ENCODE measurements around the gene CHL1. TPM values are rescaled to one million over a fixed set of nuclear protein-coding genes. Genes with fewer than 3 reads are reported as not detected.

CHL1 gene
- polyA plus RNA-seq, 1 donor = 14.9 TPM

DNA sequence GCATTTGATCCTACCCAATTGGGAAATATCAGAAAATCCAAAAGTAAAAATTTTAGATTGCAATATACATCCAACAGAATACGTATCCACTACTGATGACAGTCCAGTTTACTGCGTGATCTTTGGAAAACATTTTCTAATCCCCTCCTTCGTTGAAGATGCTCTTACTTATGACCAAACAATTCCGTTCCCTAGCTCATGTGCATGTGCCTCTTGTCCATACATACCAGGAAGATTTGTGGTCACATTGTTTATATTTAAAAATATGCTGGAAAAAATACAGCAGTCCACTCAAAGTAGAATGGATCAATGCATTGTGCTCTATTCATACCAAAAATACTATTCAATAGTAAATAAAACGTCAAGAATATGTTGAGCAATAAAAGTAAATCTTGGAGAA lies 135.3 kb downstream of the CHL1 start:
- Histone ChIP-seq H3K9me3 (ENCODE audit: control insufficient read depth, low read depth, low read length) (no peaks in the 10 kb centered on the region), H3K27me3 (ENCODE audit: control insufficient read depth, insufficient read depth, low read length) (no peaks in the 10 kb centered on the region), H3K4me3 (ENCODE audit: low read length) (no peak overlapping the region), H3K27ac (ENCODE audit: low read length) (no peak overlapping the region), H3K36me3 (ENCODE audit: control insufficient read depth, insufficient read depth, low read length) (no peaks in the 10 kb centered on the region), H3K4me1 (ENCODE audit: control insufficient read depth, insufficient read depth, low read length) (no peaks in the 10 kb centered on the region)
- WGBS (ENCODE audit: insufficient coverage, low lambda C conversion rate) = 56% methylated on average over 1 of the region's 5 CpGs
- no peak for DNase-seq

DNA sequence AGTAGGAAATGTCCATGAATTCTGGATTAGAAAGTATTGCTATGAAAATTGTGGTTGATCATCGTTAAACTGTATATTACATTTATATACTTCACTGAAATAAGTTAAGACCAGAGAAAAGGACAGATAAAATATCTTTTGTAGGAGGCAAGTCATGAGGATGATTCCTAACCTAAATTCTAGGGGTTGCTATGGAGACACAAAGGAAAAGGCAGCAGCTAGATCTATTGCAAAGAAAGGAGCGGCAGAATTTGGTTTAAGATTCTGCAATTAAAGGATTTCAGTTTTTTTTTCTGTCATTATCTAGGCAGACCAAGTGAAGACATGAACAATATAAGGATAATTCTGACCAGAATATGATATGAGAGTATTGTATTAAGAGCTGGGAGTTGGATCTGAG lies 136.1 kb downstream of the CHL1 start:
- H3K4me3 ChIP-seq (ENCODE audit: low read length) = no peak overlapping the region
- no CpG with 5 or more reads among the region's 2 CpGs for WGBS (ENCODE audit: insufficient coverage, low lambda C conversion rate)
- H3K4me1 ChIP-seq (ENCODE audit: control insufficient read depth, insufficient read depth, low read length) = no peaks in the 10 kb centered on the region
- H3K27me3 ChIP-seq (ENCODE audit: control insufficient read depth, insufficient read depth, low read length) = no peaks in the 10 kb centered on the region
- H3K27ac ChIP-seq (ENCODE audit: low read length) = no peak overlapping the region
- no peaks in the 10 kb centered on the region for H3K9me3 ChIP-seq (ENCODE audit: control insufficient read depth, low read depth, low read length)
- no peaks in the 10 kb centered on the region for H3K36me3 ChIP-seq (ENCODE audit: control insufficient read depth, insufficient read depth, low read length)
- DNase-seq = no peak

- Histone ChIP-seq H3K27me3 (ENCODE audit: control insufficient read depth, insufficient read depth, low read length) (no peaks in the 10 kb centered on the region), H3K4me3 (ENCODE audit: low read length) (no peak overlapping the region), H3K27ac (ENCODE audit: low read length) (no peak overlapping the region), H3K4me1 (ENCODE audit: control insufficient read depth, insufficient read depth, low read length) (no peaks in the 10 kb centered on the region), H3K9me3 (ENCODE audit: control insufficient read depth, low read depth, low read length) (no peaks in the 10 kb centered on the region), H3K36me3 (ENCODE audit: control insufficient read depth, insufficient read depth, low read length) (no peaks in the 10 kb centered on the region)
- no CpG with 5 or more reads among the region's 5 CpGs for WGBS (ENCODE audit: insufficient coverage, low lambda C conversion rate)
- no peak for DNase-seq
Measured at GRCh38 chr3:335240-335639, 138.7 kb downstream of the CHL1 start.

GRCh38 chr3:339351-339750 lies 142.8 kb downstream of the CHL1 start:
- DNase-seq = no peak
- no peaks in the 10 kb centered on the region for H3K4me1 ChIP-seq (ENCODE audit: control insufficient read depth, insufficient read depth, low read length)
- no peaks in the 10 kb centered on the region for H3K36me3 ChIP-seq (ENCODE audit: control insufficient read depth, insufficient read depth, low read length)
- 100% methylated on average over 2 of the region's 5 CpGs for WGBS (ENCODE audit: insufficient coverage, low lambda C conversion rate)
- no peaks in the 10 kb centered on the region for H3K27me3 ChIP-seq (ENCODE audit: control insufficient read depth, insufficient read depth, low read length)
- H3K27ac ChIP-seq (ENCODE audit: low read length) = no peak overlapping the region
- no peak overlapping the region for H3K4me3 ChIP-seq (ENCODE audit: low read length)
- no peaks in the 10 kb centered on the region for H3K9me3 ChIP-seq (ENCODE audit: control insufficient read depth, low read depth, low read length)

- WGBS (ENCODE audit: insufficient coverage, low lambda C conversion rate) = 100% methylated on average over 1 of the region's 4 CpGs
- H3K36me3 ChIP-seq (ENCODE audit: control insufficient read depth, insufficient read depth, low read length) = no peaks in the 10 kb centered on the region
- DNase-seq = no peak
- H3K27ac ChIP-seq (ENCODE audit: low read length) = no peak overlapping the region
- no peaks in the 10 kb centered on the region for H3K9me3 ChIP-seq (ENCODE audit: control insufficient read depth, low read depth, low read length)
- H3K4me1 ChIP-seq (ENCODE audit: control insufficient read depth, insufficient read depth, low read length) = no peaks in the 10 kb centered on the region
- no peaks in the 10 kb centered on the region for H3K27me3 ChIP-seq (ENCODE audit: control insufficient read depth, insufficient read depth, low read length)
- H3K4me3 ChIP-seq (ENCODE audit: low read length) = no peak overlapping the region
Measured at GRCh38 chr3:341998-342397, 145.4 kb downstream of the CHL1 start.

- Histone ChIP-seq H3K4me3 (ENCODE audit: low read length) (no peak overlapping the region), H3K27ac (ENCODE audit: low read length) (no peak overlapping the region), H3K27me3 (ENCODE audit: control insufficient read depth, insufficient read depth, low read length) (peaks cover 5% of the 10 kb centered on the region), H3K9me3 (ENCODE audit: control insufficient read depth, low read depth, low read length) (no peaks in the 10 kb centered on the region), H3K4me1 (ENCODE audit: control insufficient read depth, insufficient read depth, low read length) (no peaks in the 10 kb centered on the region), H3K36me3 (ENCODE audit: control insufficient read depth, insufficient read depth, low read length) (no peaks in the 10 kb centered on the region)
- WGBS (ENCODE audit: insufficient coverage, low lambda C conversion rate) = 100% methylated on average over 1 of the region's 1 CpG
- DNase-seq = no peak
Measured at GRCh38 chr3:346186-346585, 149.6 kb downstream of the CHL1 start.

DNA sequence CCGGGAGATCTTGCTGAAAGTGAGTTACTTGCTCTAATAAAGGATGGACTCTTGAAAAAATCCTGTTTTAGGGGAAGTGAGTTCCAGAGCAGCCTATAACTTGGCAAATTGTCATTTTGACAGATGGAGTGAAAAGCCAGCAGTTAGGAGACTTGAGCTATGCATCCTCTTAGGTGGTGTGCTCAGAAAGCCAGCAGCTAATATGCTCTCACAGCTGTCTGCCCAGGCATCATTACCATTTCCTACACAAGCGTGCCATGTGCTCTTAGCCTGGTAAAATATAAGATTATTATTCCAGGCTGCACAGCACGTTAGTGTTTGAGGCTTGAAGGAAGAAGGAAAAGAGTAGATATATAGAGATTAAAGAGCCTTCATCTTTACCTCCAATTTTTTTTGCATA lies 151.0 kb downstream of the CHL1 start:
- no peak overlapping the region for H3K27ac ChIP-seq (ENCODE audit: low read length)
- no peak for DNase-seq
- no peaks in the 10 kb centered on the region for H3K4me1 ChIP-seq (ENCODE audit: control insufficient read depth, insufficient read depth, low read length)
- 88% methylated on average over 1 of the region's 3 CpGs for WGBS (ENCODE audit: insufficient coverage, low lambda C conversion rate)
- H3K9me3 ChIP-seq (ENCODE audit: control insufficient read depth, low read depth, low read length) = no peaks in the 10 kb centered on the region
- peaks cover 5% of the 10 kb centered on the region for H3K27me3 ChIP-seq (ENCODE audit: control insufficient read depth, insufficient read depth, low read length)
- no peaks in the 10 kb centered on the region for H3K36me3 ChIP-seq (ENCODE audit: control insufficient read depth, insufficient read depth, low read length)
- H3K4me3 ChIP-seq (ENCODE audit: low read length) = no peak overlapping the region

DNA sequence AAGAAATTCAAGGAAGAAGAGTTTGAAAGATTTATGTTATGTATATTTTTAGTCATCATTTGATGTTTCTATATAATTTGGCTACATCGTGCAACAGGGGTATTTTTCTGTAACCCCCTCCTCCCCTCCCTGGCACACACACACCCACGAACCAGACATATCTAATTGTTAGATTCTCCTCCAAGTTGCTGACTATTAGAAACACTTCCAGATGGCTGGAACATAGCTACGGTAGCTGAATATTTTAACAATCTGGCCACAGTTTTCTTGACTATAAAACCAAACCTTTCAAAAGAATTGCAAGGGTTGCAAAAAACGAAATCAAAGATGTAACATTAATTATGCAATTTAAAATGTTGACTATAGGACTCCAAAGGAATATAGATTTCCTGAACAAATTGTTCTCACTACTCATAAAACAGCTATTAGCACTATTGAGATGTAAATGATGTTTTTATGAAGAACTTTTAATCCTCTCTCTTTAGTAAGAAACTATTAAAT lies 154.4 kb downstream of the CHL1 start:
- Histone ChIP-seq H3K9me3 (ENCODE audit: control insufficient read depth, low read depth, low read length) (no peaks in the 10 kb centered on the region), H3K36me3 (ENCODE audit: control insufficient read depth, insufficient read depth, low read length) (no peaks in the 10 kb centered on the region), H3K4me1 (ENCODE audit: control insufficient read depth, insufficient read depth, low read length) (no peaks in the 10 kb centered on the region), H3K4me3 (ENCODE audit: low read length) (no peak overlapping the region), H3K27ac (ENCODE audit: low read length) (no peak overlapping the region), H3K27me3 (ENCODE audit: control insufficient read depth, insufficient read depth, low read length) (peaks cover 5% of the 10 kb centered on the region)
- no CpG with 5 or more reads among the region's 4 CpGs for WGBS (ENCODE audit: insufficient coverage, low lambda C conversion rate)
- DNase-seq = no peak

DNA sequence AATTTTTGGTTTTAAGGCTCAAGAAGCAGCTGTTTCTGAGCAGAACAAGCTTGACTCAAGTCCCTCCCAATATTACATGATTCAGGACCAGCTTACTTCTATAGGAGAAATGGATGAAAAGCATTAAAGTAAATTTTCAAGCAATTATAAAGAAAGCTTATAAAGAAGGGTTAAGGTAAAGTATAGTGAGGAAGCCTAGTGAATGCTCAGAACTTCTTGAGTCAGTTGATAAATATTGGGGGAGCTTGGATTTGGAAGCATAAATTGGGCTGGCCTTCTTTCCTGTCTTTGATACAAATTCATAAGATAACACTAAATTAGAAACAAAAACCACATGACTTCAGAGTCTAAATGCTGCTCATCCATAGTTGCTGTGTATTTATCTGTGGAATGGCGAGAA lies 156.0 kb downstream of the CHL1 start:
- Histone ChIP-seq H3K27ac (ENCODE audit: low read length) (no peak overlapping the region), H3K36me3 (ENCODE audit: control insufficient read depth, insufficient read depth, low read length) (no peaks in the 10 kb centered on the region), H3K9me3 (ENCODE audit: control insufficient read depth, low read depth, low read length) (no peaks in the 10 kb centered on the region), H3K4me3 (ENCODE audit: low read length) (no peak overlapping the region), H3K4me1 (ENCODE audit: control insufficient read depth, insufficient read depth, low read length) (no peaks in the 10 kb centered on the region), H3K27me3 (ENCODE audit: control insufficient read depth, insufficient read depth, low read length) (peaks cover 5% of the 10 kb centered on the region)
- no CpG with 5 or more reads among the region's 1 CpG for WGBS (ENCODE audit: insufficient coverage, low lambda C conversion rate)
- DNase-seq = no peak

- DNase-seq = no peak
Measured at GRCh38 chr3:353191-353739, 156.7 kb downstream of the CHL1 start.

GRCh38 chr3:354432-354831 lies 157.9 kb downstream of the CHL1 start:
- no peaks in the 10 kb centered on the region for H3K27me3 ChIP-seq (ENCODE audit: control insufficient read depth, insufficient read depth, low read length)
- H3K36me3 ChIP-seq (ENCODE audit: control insufficient read depth, insufficient read depth, low read length) = no peaks in the 10 kb centered on the region
- H3K4me3 ChIP-seq (ENCODE audit: low read length) = no peak overlapping the region
- H3K27ac ChIP-seq (ENCODE audit: low read length) = no peak overlapping the region
- no peaks in the 10 kb centered on the region for H3K4me1 ChIP-seq (ENCODE audit: control insufficient read depth, insufficient read depth, low read length)
- DNase-seq = peak in 1 of 2 donors; percentile 9
- WGBS (ENCODE audit: insufficient coverage, low lambda C conversion rate) = no CpG with 5 or more reads among the region's 3 CpGs
- no peaks in the 10 kb centered on the region for H3K9me3 ChIP-seq (ENCODE audit: control insufficient read depth, low read depth, low read length)

More at GRCh38 chr3:353191-353739, 156.7 kb downstream of the CHL1 start:
- Histone ChIP-seq H3K36me3 (ENCODE audit: control insufficient read depth, insufficient read depth, low read length) (no peaks in the 10 kb centered on the region), H3K4me1 (ENCODE audit: control insufficient read depth, insufficient read depth, low read length) (no peaks in the 10 kb centered on the region), H3K27ac (ENCODE audit: low read length) (no peak overlapping the region), H3K4me3 (ENCODE audit: low read length) (no peak overlapping the region), H3K9me3 (ENCODE audit: control insufficient read depth, low read depth, low read length) (no peaks in the 10 kb centered on the region), H3K27me3 (ENCODE audit: control insufficient read depth, insufficient read depth, low read length) (peaks cover 5% of the 10 kb centered on the region)
- 92% methylated on average over 3 of the region's 3 CpGs for WGBS (ENCODE audit: insufficient coverage, low lambda C conversion rate)
